ENCODE results near the gene MECR.

MECR gene

GRCh38 chr1:29145739-29146437 lies 84.8 kb downstream of the MECR start:
- H3K27ac ChIP-seq (ENCODE audit: low read depth, low read length) = no peak overlapping the region
- H3K27me3 ChIP-seq (ENCODE audit: control insufficient read depth, insufficient read depth, low read length) = no peaks in the 10 kb centered on the region
- H3K9ac ChIP-seq (ENCODE audit: low read depth, low read length) = no peak overlapping the region
- peaks cover 61% of the 10 kb centered on the region for H3K36me3 ChIP-seq (ENCODE audit: control insufficient read depth, insufficient read depth, low read length)
- H3K4me3 ChIP-seq (ENCODE audit: low read depth, low read length) = no peak overlapping the region
- no peaks in the 10 kb centered on the region for H3K9me3 ChIP-seq (ENCODE audit: control insufficient read depth, insufficient read depth, low read length)
- no peaks in the 10 kb centered on the region for H3K4me1 ChIP-seq (ENCODE audit: control insufficient read depth, insufficient read depth, low read length)

GRCh38 chr1:29144178-29144577 lies 86.6 kb downstream of the MECR start:
- Histone ChIP-seq H3K27me3 (ENCODE audit: control insufficient read depth, insufficient read depth, low read length) (no peaks in the 10 kb centered on the region), H3K4me3 (ENCODE audit: low read depth, low read length) (no peak overlapping the region), H3K4me1 (ENCODE audit: control insufficient read depth, insufficient read depth, low read length) (no peaks in the 10 kb centered on the region), H3K27ac (ENCODE audit: low read depth, low read length) (no peak overlapping the region), H3K9me3 (ENCODE audit: control insufficient read depth, insufficient read depth, low read length) (no peaks in the 10 kb centered on the region), H3K36me3 (ENCODE audit: control insufficient read depth, insufficient read depth, low read length) (peaks cover 45% of the 10 kb centered on the region), H3K9ac (ENCODE audit: low read depth, low read length) (no peak overlapping the region)

DNA sequence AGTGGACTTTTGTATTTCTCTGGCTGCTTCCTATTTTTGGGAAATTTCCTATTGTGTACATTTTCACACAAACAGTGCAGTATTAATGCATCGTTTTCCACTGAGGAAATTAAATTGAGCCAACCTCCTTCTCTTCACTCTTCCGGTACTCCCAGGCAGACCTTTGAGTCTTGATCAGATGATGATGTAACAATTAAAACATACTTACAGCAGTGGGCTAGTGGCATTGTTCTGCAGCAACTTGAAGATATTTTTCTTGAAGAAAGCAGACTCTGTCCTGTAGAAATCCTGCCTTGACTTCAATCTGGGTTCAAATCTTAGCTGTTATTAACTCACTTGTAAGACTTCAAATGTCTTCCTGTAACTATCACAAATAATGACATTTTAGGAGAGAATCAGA lies 88.0 kb downstream of the MECR start:
- peaks cover 30% of the 10 kb centered on the region for H3K36me3 ChIP-seq (ENCODE audit: control insufficient read depth, insufficient read depth, low read length)
- H3K9me3 ChIP-seq (ENCODE audit: control insufficient read depth, insufficient read depth, low read length) = no peaks in the 10 kb centered on the region
- H3K27ac ChIP-seq (ENCODE audit: low read depth, low read length) = no peak overlapping the region
- H3K9ac ChIP-seq (ENCODE audit: low read depth, low read length) = no peak overlapping the region
- no peak overlapping the region for H3K4me3 ChIP-seq (ENCODE audit: low read depth, low read length)
- no peaks in the 10 kb centered on the region for H3K4me1 ChIP-seq (ENCODE audit: control insufficient read depth, insufficient read depth, low read length)
- H3K27me3 ChIP-seq (ENCODE audit: control insufficient read depth, insufficient read depth, low read length) = no peaks in the 10 kb centered on the region

Measured in HUES48 (cell line).